ENCODE data around the gene TOM1L2.

DNA sequence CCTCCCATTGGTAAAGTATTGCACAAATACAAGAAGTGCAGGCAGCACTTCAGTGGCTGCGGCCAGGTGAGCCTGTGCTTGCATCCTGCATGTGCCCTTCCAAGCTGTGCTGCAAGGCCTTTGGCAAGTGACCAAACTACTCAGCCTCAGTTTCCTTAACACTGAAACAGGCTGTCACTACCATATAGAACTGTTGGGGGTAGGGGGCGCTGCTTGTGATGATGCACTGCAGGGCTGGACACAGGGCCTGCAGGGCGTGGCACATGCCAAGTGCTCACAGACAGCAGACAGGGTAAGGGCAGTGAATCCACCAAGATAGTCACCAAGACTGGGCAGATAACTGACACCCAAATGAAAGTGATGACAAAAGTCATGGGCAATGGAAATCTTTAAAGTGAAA, 69.8 kb downstream of the TOM1L2 start:
- TF ChIP-seq POLR2AphosphoS5 (IDR thresholded peaks at IDR 0.05) (no peak), SMC3 (conservative IDR thresholded peaks at IDR 0.05; ENCODE audit: poor library complexity) (no peak), EP300 (conservative IDR thresholded peaks at IDR 0.05; ENCODE audit: poor library complexity, severe bottlenecking) (no peak), TAF1 (IDR thresholded peaks at IDR 0.05; ENCODE audit: low read depth) (no peak), EZH2 (IDR thresholded peaks at IDR 0.05; ENCODE audit: borderline replicate concordance, insufficient read depth, low read length, poor library complexity, severe bottlenecking) (no peak), RAD21 (conservative IDR thresholded peaks at IDR 0.05) (no peak), MXI1 (conservative IDR thresholded peaks at IDR 0.05; ENCODE audit: poor library complexity, severe bottlenecking) (no peak)
- TF ChIP-seq, protein P1, sequence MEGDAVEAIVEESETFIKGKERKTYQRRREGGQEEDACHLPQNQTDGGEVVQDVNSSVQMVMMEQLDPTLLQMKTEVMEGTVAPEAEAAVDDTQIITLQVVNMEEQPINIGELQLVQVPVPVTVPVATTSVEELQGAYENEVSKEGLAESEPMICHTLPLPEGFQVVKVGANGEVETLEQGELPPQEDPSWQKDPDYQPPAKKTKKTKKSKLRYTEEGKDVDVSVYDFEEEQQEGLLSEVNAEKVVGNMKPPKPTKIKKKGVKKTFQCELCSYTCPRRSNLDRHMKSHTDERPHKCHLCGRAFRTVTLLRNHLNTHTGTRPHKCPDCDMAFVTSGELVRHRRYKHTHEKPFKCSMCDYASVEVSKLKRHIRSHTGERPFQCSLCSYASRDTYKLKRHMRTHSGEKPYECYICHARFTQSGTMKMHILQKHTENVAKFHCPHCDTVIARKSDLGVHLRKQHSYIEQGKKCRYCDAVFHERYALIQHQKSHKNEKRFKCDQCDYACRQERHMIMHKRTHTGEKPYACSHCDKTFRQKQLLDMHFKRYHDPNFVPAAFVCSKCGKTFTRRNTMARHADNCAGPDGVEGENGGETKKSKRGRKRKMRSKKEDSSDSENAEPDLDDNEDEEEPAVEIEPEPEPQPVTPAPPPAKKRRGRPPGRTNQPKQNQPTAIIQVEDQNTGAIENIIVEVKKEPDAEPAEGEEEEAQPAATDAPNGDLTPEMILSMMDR (IDR thresholded peaks at IDR 0.05; ENCODE audit: poor library complexity, severe bottlenecking) = no peak
- TF ChIP-seq, protein P2, sequence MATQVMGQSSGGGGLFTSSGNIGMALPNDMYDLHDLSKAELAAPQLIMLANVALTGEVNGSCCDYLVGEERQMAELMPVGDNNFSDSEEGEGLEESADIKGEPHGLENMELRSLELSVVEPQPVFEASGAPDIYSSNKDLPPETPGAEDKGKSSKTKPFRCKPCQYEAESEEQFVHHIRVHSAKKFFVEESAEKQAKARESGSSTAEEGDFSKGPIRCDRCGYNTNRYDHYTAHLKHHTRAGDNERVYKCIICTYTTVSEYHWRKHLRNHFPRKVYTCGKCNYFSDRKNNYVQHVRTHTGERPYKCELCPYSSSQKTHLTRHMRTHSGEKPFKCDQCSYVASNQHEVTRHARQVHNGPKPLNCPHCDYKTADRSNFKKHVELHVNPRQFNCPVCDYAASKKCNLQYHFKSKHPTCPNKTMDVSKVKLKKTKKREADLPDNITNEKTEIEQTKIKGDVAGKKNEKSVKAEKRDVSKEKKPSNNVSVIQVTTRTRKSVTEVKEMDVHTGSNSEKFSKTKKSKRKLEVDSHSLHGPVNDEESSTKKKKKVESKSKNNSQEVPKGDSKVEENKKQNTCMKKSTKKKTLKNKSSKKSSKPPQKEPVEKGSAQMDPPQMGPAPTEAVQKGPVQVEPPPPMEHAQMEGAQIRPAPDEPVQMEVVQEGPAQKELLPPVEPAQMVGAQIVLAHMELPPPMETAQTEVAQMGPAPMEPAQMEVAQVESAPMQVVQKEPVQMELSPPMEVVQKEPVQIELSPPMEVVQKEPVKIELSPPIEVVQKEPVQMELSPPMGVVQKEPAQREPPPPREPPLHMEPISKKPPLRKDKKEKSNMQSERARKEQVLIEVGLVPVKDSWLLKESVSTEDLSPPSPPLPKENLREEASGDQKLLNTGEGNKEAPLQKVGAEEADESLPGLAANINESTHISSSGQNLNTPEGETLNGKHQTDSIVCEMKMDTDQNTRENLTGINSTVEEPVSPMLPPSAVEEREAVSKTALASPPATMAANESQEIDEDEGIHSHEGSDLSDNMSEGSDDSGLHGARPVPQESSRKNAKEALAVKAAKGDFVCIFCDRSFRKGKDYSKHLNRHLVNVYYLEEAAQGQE (IDR thresholded peaks at IDR 0.05; ENCODE audit: borderline replicate concordance) = no peak

All from neural cell (in vitro differentiated cells).